SU-DHL-6 (cell line): ENCODE data around the gene ANKRD44.

Experiments
- CTCF ChIP-seq: fragments of 200-600 bp; sonication (generic); IDR thresholded peaks from one replicate; pipeline ENCODE4 v1.5.1; 2017; ENCODE audit warnings: antibody characterized with exemption, mild to moderate bottlenecking, low read length, moderate library complexity; ENCODE audit not compliant: insufficient read depth, poor library complexity, severe bottlenecking
- EZH2phosphoT487 ChIP-seq: fragments of 200-600 bp; sonication (generic), shearing (Covaris generic); conservative IDR thresholded peaks from 2 replicates; pipeline ENCODE4 v1.6.1; 2018; ENCODE audit warnings: mild to moderate bottlenecking, antibody characterized with exemption, low read length, moderate library complexity, mixed read lengths

- no peak for TF ChIP-seq CTCF
- no peak for TF ChIP-seq EZH2phosphoT487
Measured at GRCh38 chr2:197236159-197236558, 74.4 kb downstream of the ANKRD44 start.
